GM23338 (cell line): ENCODE measurements around the gene FBXO24.

Source experiments
- CREB1 ChIP-seq: fragments of 250-450 bp; sonication (Bioruptor Pico); IDR thresholded peaks from 2 replicates; pipeline ENCODE4 v1.5.0; 2020; ENCODE audit warnings: low read depth, mild to moderate bottlenecking, moderate library complexity
- EZH2 ChIP-seq: fragments of 200-600 bp; sonication (generic); IDR thresholded peaks from one replicate; pipeline ENCODE4 v1.8.0; 2017; ENCODE audit warnings: antibody characterized with exemption, mild to moderate bottlenecking, low read depth; ENCODE audit not compliant: unreplicated experiment
- NANOG ChIP-seq: IDR thresholded peaks from 2 replicates; pipeline ENCODE4 v1.6.1; 2016; ENCODE audit warnings: antibody characterized with exemption, borderline replicate concordance
- POLR2AphosphoS5 ChIP-seq: IDR thresholded peaks from 2 replicates; pipeline ENCODE4 v1.6.1; 2016; ENCODE audit warnings: antibody characterized with exemption, low read depth
- TF ChIP-seq, protein P1 (sequence below), 2 experiments: fragments of 200-600 bp in 1 of 2; sonication (generic) in 1 of 2; conservative IDR thresholded peaks; 2 replicates each; pipeline versions ENCODE4 v1.5.1 to v1.6.1; 2016 to 2017; ENCODE audit warnings: antibody characterized with exemption in 2 of 2, low read depth in 2 of 2, mild to moderate bottlenecking in 2 of 2, moderate library complexity in 1 of 2
- TF ChIP-seq, protein P2 (sequence below): fragments of 250-450 bp; sonication (Bioruptor Pico); IDR thresholded peaks from 2 replicates; pipeline ENCODE4 v1.5.0; 2020; ENCODE audit warnings: mild to moderate bottlenecking, moderate library complexity
- TF ChIP-seq, protein P3 (sequence below): IDR thresholded peaks from one replicate; pipeline ENCODE4 v1.6.1; 2018; ENCODE audit warnings: antibody characterized with exemption; ENCODE audit not compliant: unreplicated experiment

DNA sequence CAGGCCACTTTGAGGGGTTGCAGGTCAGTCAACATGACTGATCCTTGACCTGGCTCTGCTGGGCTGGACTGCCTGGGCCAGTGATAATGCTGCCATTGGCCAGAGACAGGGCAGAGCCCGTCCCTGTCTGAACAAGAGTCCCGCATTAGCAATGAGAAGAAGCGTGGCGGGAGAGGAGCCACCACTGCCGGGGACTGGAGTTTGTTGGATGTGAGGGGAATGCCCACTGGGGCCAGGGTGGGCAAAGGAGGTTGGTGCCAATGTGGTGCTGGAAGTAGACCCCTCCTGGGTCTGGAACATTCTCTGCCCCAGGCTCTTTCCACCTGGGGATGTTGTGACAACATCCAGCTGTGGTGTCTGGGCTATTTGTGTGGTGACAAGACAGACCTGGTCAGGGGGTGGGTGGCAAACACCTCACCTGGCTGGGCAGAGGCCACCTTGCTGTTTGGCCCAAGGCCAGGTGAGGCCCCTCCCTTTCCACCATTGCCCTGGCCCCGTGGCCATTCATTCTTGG is 20.1 kb upstream of the FBXO24 start:
- TF ChIP-seq, protein P1, sequence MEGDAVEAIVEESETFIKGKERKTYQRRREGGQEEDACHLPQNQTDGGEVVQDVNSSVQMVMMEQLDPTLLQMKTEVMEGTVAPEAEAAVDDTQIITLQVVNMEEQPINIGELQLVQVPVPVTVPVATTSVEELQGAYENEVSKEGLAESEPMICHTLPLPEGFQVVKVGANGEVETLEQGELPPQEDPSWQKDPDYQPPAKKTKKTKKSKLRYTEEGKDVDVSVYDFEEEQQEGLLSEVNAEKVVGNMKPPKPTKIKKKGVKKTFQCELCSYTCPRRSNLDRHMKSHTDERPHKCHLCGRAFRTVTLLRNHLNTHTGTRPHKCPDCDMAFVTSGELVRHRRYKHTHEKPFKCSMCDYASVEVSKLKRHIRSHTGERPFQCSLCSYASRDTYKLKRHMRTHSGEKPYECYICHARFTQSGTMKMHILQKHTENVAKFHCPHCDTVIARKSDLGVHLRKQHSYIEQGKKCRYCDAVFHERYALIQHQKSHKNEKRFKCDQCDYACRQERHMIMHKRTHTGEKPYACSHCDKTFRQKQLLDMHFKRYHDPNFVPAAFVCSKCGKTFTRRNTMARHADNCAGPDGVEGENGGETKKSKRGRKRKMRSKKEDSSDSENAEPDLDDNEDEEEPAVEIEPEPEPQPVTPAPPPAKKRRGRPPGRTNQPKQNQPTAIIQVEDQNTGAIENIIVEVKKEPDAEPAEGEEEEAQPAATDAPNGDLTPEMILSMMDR (conservative IDR thresholded peaks at IDR 0.05; ENCODE audit: low read depth in 2 of 2) = no peak
- TF ChIP-seq EZH2 (no peak), POLR2AphosphoS5 (no peak), NANOG (no peak), CREB1 (CRISPR knock-in tag) (no peak)
- TF ChIP-seq, protein P2, sequence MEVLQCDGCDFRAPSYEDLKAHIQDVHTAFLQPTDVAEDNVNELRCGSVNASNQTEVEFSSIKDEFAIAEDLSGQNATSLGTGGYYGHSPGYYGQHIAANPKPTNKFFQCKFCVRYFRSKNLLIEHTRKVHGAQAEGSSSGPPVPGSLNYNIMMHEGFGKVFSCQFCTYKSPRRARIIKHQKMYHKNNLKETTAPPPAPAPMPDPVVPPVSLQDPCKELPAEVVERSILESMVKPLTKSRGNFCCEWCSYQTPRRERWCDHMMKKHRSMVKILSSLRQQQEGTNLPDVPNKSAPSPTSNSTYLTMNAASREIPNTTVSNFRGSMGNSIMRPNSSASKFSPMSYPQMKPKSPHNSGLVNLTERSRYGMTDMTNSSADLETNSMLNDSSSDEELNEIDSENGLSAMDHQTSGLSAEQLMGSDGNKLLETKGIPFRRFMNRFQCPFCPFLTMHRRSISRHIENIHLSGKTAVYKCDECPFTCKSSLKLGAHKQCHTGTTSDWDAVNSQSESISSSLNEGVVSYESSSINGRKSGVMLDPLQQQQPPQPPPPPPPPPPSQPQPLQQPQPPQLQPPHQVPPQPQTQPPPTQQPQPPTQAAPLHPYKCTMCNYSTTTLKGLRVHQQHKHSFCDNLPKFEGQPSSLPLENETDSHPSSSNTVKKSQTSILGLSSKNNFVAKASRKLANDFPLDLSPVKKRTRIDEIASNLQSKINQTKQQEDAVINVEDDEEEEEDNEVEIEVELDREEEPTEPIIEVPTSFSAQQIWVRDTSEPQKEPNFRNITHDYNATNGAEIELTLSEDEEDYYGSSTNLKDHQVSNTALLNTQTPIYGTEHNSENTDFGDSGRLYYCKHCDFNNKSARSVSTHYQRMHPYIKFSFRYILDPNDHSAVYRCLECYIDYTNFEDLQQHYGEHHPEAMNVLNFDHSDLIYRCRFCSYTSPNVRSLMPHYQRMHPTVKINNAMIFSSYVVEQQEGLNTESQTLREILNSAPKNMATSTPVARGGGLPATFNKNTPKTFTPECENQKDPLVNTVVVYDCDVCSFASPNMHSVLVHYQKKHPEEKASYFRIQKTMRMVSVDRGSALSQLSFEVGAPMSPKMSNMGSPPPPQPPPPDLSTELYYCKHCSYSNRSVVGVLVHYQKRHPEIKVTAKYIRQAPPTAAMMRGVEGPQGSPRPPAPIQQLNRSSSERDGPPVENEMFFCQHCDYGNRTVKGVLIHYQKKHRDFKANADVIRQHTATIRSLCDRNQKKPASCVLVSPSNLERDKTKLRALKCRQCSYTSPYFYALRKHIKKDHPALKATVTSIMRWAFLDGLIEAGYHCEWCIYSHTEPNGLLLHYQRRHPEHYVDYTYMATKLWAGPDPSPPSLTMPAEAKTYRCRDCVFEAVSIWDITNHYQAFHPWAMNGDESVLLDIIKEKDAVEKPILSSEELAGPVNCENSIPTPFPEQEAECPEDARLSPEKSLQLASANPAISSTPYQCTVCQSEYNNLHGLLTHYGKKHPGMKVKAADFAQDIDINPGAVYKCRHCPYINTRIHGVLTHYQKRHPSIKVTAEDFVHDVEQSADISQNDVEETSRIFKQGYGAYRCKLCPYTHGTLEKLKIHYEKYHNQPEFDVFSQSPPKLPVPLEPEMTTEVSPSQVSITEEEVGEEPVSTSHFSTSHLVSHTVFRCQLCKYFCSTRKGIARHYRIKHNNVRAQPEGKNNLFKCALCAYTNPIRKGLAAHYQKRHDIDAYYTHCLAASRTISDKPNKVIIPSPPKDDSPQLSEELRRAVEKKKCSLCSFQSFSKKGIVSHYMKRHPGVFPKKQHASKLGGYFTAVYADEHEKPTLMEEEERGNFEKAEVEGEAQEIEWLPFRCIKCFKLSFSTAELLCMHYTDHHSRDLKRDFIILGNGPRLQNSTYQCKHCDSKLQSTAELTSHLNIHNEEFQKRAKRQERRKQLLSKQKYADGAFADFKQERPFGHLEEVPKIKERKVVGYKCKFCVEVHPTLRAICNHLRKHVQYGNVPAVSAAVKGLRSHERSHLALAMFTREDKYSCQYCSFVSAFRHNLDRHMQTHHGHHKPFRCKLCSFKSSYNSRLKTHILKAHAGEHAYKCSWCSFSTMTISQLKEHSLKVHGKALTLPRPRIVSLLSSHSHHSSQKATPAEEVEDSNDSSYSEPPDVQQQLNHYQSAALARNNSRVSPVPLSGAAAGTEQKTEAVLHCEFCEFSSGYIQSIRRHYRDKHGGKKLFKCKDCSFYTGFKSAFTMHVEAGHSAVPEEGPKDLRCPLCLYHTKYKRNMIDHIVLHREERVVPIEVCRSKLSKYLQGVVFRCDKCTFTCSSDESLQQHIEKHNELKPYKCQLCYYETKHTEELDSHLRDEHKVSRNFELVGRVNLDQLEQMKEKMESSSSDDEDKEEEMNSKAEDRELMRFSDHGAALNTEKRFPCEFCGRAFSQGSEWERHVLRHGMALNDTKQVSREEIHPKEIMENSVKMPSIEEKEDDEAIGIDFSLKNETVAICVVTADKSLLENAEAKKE (CRISPR knock-in tag) = no peak
- TF ChIP-seq, protein P3, sequence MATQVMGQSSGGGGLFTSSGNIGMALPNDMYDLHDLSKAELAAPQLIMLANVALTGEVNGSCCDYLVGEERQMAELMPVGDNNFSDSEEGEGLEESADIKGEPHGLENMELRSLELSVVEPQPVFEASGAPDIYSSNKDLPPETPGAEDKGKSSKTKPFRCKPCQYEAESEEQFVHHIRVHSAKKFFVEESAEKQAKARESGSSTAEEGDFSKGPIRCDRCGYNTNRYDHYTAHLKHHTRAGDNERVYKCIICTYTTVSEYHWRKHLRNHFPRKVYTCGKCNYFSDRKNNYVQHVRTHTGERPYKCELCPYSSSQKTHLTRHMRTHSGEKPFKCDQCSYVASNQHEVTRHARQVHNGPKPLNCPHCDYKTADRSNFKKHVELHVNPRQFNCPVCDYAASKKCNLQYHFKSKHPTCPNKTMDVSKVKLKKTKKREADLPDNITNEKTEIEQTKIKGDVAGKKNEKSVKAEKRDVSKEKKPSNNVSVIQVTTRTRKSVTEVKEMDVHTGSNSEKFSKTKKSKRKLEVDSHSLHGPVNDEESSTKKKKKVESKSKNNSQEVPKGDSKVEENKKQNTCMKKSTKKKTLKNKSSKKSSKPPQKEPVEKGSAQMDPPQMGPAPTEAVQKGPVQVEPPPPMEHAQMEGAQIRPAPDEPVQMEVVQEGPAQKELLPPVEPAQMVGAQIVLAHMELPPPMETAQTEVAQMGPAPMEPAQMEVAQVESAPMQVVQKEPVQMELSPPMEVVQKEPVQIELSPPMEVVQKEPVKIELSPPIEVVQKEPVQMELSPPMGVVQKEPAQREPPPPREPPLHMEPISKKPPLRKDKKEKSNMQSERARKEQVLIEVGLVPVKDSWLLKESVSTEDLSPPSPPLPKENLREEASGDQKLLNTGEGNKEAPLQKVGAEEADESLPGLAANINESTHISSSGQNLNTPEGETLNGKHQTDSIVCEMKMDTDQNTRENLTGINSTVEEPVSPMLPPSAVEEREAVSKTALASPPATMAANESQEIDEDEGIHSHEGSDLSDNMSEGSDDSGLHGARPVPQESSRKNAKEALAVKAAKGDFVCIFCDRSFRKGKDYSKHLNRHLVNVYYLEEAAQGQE = no peak
